Lower lobe of right lung (tissue), 2 donors: ENCODE data around the gene ASTN2. TPM values are rescaled to one million over a fixed set of nuclear protein-coding genes. Genes with fewer than 3 reads are reported as not detected.

Source experiments
- ATAC-seq, 2 donors: fragments of 200-7000 bp; cut with Tn5 transposase; one replicate each; pipeline ENCODE4 v1.9.1; 2020 to 2022; ENCODE audit warnings: mild to moderate bottlenecking in 2 of 2, moderate library complexity in 2 of 2
- DNase-seq: peaks from one replicate; pipeline ENCODE4 v3.0.0-alpha.2; 2020
- H3K27ac ChIP-seq: fragments of 200-600 bp; one replicate; pipeline ENCODE4 v1.8.0; 2022
- H3K27me3 ChIP-seq: fragments of 200-600 bp; one replicate; pipeline ENCODE4 v1.8.0; 2022; ENCODE audit warnings: low read depth
- H3K36me3 ChIP-seq: fragments of 200-600 bp; one replicate; pipeline ENCODE4 v1.8.0; 2022; ENCODE audit warnings: mild to moderate bottlenecking
- H3K4me1 ChIP-seq: fragments of 200-600 bp; one replicate; pipeline ENCODE4 v1.8.0; 2022
- H3K4me3 ChIP-seq: fragments of 200-600 bp; one replicate; pipeline ENCODE4 v1.8.0; 2022; ENCODE audit warnings: mild to moderate bottlenecking
- H3K9me3 ChIP-seq: fragments of 200-600 bp; one replicate; pipeline ENCODE4 v1.8.0; 2022
- intact Hi-C: fragments of 100-400 bp; cut with DNase I; formaldehyde crosslinking; loops from one replicate; pipeline ENCODE4 v1.11.0; 2022
- total RNA-seq: library from RNA; stranded (reverse); fragmentation: NEBNext Ultra II Directional; extraction: Animal tissue kit (Norgen Biotek cat#: 25700); gene quantifications from one replicate; pipeline ENCODE4 v1.2.1, GENCODE V29; 2021
- TF ChIP-seq, protein P1 (sequence below): fragments of 200-600 bp; IDR thresholded peaks from one replicate; pipeline ENCODE4 v1.8.0; 2022; ENCODE audit warnings: antibody characterized with exemption, mild to moderate bottlenecking
- donor health status: DM: no; HTN: yes; CAD: no; lungs with severe emphysema.

Gene ASTN2
- total RNA-seq, 1 donor from 2014 or later = 4.3 TPM

DNA sequence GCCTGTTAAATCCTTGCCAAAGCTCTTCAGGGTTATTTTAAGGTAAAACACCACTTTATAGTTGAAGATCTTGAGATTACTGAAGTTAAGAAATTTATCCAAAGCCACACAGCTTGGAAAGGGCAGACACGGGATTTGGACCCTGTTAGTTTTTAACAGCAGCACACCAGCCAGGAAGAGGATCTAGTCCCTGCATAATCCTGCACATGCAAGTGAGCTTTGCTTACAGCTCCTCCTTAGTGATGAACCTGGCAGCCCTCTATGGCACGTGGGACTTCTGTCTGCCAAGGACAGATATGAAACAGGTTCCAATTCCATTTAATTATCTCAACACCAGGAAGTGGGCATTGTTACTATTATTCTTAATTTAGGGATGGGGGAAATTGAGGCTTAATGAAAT, 619.0 kb downstream of the ASTN2 start:
- no peaks in the 10 kb centered on the region for H3K9me3 ChIP-seq
- TF ChIP-seq, protein P1, sequence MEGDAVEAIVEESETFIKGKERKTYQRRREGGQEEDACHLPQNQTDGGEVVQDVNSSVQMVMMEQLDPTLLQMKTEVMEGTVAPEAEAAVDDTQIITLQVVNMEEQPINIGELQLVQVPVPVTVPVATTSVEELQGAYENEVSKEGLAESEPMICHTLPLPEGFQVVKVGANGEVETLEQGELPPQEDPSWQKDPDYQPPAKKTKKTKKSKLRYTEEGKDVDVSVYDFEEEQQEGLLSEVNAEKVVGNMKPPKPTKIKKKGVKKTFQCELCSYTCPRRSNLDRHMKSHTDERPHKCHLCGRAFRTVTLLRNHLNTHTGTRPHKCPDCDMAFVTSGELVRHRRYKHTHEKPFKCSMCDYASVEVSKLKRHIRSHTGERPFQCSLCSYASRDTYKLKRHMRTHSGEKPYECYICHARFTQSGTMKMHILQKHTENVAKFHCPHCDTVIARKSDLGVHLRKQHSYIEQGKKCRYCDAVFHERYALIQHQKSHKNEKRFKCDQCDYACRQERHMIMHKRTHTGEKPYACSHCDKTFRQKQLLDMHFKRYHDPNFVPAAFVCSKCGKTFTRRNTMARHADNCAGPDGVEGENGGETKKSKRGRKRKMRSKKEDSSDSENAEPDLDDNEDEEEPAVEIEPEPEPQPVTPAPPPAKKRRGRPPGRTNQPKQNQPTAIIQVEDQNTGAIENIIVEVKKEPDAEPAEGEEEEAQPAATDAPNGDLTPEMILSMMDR = no peak
- ATAC-seq (no peak), DNase-seq (no peak)
- H3K36me3 ChIP-seq = no peaks in the 10 kb centered on the region
- H3K27ac ChIP-seq = no peak overlapping the region
- no peaks in the 10 kb centered on the region for H3K4me1 ChIP-seq
- intact Hi-C loops = no loop called here
- no peaks in the 10 kb centered on the region for H3K27me3 ChIP-seq
- no peak overlapping the region for H3K4me3 ChIP-seq

DNA sequence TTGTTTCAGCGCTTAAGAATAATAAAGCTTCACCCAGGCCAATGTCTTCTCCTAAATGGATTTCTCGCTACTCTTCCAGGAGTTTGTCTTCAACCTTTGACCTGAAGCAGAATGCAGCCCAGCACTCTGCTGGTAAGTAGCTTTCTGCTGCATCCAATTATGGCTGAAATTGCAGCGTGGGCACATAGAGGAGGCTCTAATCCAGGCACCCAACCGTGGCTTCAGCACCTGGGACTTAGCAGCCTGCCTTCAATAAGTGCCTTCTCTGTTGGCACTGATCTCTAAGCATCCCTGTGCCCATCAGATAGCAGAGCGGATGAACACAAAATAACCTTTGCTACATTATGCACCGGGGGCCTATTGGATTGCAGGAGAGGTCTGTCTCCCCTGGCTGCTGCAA, 622.6 kb downstream of the ASTN2 start:
- intact Hi-C loops = no loop called here
- ATAC-seq (no peak), DNase-seq (no peak)
- Histone ChIP-seq H3K9me3 (no peaks in the 10 kb centered on the region), H3K4me1 (no peaks in the 10 kb centered on the region), H3K4me3 (no peak overlapping the region), H3K27me3 (no peaks in the 10 kb centered on the region), H3K27ac (no peak overlapping the region), H3K36me3 (no peaks in the 10 kb centered on the region)
- TF ChIP-seq, protein P1 = no peak

DNA sequence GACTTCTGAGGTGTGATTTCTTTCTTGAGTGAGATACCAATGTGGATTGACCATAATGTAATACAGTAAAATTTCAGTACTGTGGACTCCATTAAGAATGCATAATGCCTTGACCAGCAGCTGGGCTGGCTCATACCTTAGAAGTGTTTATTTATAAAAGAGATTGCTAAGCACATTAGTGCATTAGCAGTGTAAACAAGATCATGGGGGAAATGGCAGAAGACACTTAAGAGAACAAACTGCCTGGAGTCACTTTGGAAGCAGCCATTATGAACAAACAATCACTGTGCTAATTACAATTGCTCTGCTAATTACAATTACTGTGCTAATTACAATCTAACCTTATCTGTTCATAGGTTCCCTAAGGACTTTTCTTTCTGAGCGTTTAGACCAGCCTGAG, 623.5 kb downstream of the ASTN2 start:
- intact Hi-C loops = no loop called here
- no peak for DNase-seq
- ATAC-seq = no peak
- Histone ChIP-seq H3K27ac (no peak overlapping the region), H3K4me3 (no peak overlapping the region), H3K36me3 (no peaks in the 10 kb centered on the region), H3K4me1 (no peaks in the 10 kb centered on the region), H3K9me3 (no peaks in the 10 kb centered on the region), H3K27me3 (no peaks in the 10 kb centered on the region)
- TF ChIP-seq, protein P1 = no peak

DNA sequence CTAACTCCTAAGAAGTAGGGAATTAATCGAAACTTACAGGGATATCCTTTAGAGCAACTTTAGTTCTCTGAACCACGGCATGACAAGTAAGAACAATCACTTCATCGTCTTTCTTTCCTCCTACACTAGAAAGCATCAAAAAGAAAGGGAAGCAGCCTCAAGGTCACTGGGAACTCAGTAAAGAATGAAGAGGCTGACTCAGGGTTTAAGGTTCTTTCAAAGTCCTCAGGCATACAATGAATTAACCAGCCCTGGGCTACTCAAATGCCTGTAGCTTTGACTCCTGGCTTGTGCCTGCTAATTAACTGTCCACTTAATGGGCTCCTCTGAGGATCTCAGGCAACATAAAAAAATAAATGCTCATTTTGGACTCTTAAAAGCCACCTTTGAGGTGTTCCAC, 625.8 kb downstream of the ASTN2 start:
- Histone ChIP-seq H3K4me3 (no peak overlapping the region), H3K36me3 (no peaks in the 10 kb centered on the region), H3K9me3 (no peaks in the 10 kb centered on the region), H3K27me3 (peaks cover 4% of the 10 kb centered on the region), H3K27ac (no peak overlapping the region), H3K4me1 (no peaks in the 10 kb centered on the region)
- intact Hi-C loops = no loop called here
- DNase-seq = no peak
- TF ChIP-seq, protein P1 = no peak
- no peak for ATAC-seq

DNA sequence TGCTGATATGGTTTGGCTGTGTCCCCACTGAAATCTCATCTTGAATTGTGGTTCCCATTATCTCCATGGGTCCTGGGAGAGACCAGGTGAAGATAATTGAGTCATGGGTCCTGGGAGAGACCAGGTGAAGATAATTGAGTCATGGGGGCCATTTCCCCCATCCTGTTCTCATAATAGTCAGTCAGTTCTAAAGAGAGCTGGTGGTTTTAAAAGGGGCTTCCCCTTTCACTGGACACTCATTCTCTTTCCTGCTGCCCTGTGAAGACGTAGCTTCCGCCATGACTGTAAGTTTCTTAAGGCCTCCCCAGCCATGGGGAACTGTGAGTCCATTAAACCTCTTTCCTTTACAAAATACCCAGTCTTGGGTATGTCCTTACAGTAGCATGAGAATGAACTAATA, 628.1 kb downstream of the ASTN2 start:
- ATAC-seq = no peak
- peaks cover 4% of the 10 kb centered on the region for H3K27me3 ChIP-seq
- H3K9me3 ChIP-seq = no peaks in the 10 kb centered on the region
- no peak overlapping the region for H3K4me3 ChIP-seq
- DNase-seq = no peak
- no peaks in the 10 kb centered on the region for H3K36me3 ChIP-seq
- H3K27ac ChIP-seq = no peak overlapping the region
- H3K4me1 ChIP-seq = no peaks in the 10 kb centered on the region
- intact Hi-C loops = no loop called here
- TF ChIP-seq, protein P1 = no peak

DNA sequence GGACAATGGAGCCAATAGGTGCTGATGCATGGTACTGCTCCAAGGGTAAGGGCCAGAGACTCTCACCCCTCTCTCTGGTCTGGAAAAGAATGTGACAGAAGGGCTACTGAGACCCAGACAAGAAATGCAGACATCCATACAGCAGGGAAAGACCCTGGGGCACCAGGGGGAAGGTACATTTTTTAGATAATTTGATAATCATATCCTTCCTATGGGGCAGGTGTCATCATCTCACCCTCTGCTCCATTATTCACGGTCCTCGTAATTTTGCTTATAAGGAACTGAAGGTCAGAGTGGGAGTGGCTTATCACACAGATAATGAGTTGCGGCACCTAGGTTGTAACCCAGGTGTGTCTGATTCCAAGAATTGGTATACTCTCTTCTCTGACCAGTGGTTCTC, 637.7 kb downstream of the ASTN2 start:
- Histone ChIP-seq H3K4me1 (no peaks in the 10 kb centered on the region), H3K27ac (no peak overlapping the region), H3K27me3 (no peaks in the 10 kb centered on the region), H3K9me3 (peaks cover 4% of the 10 kb centered on the region), H3K4me3 (no peak overlapping the region), H3K36me3 (no peaks in the 10 kb centered on the region)
- intact Hi-C loops = no loop called here
- DNase-seq = no peak
- no peak for ATAC-seq
- TF ChIP-seq, protein P1 = no peak
